Activated CD4-positive, alpha-beta T cell treated with anti-CD3 and anti-CD28 coated beads for 48 hours (primary cell): Measurements from ENCODE around the gene CUL4A.
"Not testable (repeated sequence)": the region's sequence is repeated elsewhere in the genome, so short reads cannot be mapped to it uniquely, and the experiment has no call there.

Experiments used
- DNase-seq: peaks from one replicate; pipeline ENCODE4 v3.0.0-alpha.2; 2020

The CUL4A gene

DNA sequence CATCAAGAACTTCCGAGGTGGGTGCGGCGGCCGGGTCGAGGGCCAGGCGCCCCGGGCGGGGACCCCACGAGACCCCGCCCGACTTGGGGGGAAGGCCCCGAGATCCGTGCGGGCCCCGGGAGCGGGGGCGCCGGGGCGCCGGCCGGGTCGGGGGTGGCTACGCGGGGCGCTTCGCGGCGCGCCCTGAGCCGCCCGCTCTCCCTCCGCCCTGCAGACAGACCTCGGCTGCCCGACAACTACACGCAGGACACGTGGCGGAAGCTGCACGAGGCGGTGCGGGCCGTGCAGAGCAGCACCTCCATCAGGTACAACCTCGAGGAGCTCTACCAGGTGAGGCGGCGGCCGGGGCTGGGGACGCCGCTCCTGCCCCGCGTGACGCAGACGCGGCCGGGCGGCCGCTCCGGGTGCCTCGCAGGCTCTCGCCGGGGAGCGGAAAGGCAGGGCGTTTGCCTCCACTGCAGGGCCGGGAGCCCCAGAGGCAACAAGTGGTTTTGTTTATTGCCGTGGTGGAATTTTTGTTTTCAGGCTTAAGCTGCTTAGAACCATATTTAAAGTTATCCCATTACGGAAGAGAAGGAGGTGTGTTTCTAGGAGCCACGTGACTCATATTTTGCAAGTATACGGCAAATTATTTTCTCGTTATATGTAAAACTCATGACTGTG is 477 bp downstream of the CUL4A start:
- peak; percentile 78 for DNase-seq

DNA sequence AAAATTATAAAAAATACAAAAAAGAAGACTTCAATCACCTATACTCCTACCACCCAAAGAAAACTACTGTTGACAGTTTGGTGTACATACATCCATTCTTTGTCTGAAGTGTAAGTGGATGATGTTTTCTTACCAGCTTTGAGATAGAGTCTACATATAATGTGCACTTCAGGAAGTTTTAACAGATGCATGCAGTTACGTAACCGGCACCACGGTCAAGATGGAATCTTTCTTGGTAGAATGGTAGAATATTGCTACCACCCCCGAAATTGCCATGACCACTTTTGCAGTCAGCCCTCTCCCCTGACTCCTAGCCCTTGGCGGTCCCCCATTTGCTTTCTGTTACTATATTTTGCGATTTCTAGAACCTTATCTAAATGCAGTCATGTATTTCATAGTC is 1.4 kb downstream of the CUL4A start:
- no peak for DNase-seq

DNA sequence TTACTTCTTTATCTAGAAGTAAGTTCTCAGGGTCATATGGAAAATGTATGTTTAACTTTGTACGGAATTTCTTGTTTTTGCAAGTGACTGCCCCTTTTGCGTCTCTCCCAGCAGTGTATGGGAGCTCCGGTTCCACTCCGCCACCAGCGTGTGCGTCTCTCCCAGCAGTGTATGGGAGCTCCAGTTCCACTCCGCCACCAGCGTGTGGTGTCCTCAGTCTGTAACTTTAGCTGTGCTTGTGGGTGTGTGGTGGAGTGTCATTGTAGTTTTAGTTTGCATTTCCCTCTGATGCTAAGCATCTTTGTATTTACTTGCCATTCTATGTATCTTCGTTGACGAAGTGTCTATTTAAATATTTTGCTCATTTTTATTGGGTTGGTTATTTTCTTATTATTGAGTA is 2.4 kb downstream of the CUL4A start:
- DNase-seq, result peak; percentile 60

DNA sequence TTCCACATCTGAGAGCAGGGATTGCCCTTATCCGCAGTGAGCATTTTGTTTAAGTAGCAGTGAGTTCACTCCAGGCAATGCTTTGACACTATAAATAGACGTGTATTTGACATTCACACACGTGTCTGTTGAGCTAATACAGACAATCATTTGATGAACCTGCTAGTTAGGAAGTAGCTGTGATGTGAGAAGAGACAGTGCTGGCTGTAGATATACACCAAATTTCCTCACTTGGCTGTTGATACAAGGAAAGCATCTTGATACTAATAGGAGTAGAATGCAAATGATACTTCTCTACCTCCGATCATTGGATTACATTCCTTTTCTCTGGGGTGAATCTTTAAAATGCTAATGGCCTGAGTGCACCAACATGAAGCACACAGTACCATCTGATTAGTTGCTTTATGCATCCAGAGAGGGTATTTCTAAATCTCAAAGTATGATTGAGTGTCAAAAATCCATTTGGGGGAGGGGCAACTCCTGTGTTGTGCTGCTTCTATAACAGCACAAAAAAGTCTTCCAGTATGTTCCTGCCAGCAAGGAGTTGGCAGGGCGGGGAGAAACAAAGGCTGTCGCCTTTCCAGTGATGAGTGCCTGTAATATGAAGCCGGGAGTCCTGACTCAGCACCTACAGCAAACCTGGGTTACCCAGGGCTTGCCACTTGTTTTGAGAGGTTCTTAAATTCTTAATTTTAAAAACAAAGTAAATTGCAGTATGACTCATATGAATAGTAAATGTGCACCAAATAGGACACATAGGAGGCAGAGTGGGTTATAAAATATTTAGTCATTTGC is 7.0 kb downstream of the CUL4A start:
- DNase-seq, result peak; percentile 27

DNA sequence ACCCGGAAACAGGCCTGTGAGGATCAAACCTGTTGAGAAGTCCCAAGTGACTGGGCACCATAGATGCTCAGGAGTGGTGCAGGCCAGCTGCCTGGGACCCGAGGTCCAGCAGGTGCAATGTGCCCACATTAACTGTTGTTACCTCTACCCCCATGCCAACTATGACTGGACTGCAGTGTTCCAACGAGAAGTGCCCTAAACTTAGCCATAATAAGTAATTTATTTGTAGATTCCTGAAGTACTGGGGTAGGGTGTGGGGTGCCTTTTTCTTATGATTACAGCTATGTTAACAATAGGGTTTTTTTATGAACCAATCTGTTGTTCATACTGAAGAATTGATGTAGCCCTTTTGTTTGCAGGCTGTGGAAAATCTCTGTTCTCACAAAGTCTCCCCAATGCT is 9.2 kb downstream of the CUL4A start:
- DNase-seq, result no peak

DNA sequence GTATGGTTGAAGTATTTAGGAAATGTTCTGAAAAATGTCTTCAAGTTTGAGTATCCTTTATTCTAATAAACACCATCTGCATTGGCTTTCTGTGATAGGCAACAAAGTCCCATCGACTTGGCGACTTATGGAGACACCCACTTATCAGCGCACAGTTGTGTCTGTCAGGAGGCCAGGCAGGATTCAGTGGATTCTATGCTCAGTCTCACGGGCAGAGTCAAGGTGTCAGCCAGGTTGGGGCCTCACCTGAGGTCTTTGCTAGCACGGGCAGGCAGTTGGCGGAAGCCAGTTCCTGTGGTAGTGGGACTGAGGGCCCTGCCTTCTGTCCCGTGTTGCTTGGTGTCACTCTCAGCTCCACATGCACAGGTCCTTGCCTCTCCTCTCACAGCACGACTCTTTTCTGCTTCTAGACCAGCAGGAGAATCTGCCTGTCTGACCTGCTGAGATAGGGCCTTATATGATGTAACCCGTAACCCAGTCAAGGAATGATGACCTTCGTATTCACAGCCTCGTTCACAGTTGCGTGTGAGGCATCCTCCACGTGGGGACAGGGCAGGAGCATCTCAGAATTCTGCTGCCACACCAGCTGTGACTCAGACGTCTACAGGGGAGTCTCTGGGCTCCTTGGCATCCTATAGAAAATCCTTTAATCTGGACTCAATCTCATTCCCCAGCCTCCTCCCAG is 10.0 kb downstream of the CUL4A start:
- DNase-seq, result no peak

DNA sequence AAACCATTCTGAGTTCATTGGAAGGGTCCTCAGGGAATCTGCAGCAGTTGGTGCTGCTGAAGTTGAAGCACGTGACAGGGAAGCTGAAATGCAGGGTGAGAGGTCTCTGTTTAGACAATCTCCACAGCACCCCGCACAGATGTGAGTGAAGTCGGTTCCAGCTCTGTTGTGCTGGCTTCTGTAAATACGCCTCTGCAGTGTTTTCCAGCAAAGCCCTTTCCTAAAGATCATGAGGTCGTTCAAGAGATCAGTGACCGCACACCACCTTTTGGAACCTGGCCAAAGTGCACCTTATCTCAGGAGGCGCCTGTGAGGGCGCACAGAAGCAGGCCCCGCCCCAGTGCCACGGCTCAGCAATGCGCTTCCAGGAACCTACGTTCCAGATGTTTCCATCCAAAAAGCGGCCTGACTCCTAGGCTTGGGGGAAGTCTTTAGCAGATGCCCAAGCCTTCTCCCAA is 10.8 kb downstream of the CUL4A start:
- DNase-seq, result no peak

DNA sequence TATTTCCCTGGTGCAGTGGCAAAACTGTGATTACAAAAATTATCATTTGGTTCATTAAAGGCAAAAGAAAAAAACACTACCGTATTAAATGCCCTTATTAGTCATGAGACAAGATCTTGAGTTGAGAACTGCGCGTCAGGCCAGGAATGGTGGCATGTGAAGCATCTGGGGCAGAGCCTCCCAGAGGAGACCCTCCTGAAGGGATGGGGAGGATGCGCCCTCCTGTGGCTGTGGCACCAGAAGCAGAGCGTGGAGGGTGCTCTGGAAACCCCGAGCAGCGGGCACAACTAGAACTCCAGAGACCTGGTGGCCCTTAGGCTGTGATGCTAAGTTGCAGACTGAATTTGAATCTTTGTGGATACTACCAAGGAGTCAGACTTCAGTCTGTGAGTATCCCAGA is 11.5 kb downstream of the CUL4A start:
- peak; percentile 20 for DNase-seq

DNA sequence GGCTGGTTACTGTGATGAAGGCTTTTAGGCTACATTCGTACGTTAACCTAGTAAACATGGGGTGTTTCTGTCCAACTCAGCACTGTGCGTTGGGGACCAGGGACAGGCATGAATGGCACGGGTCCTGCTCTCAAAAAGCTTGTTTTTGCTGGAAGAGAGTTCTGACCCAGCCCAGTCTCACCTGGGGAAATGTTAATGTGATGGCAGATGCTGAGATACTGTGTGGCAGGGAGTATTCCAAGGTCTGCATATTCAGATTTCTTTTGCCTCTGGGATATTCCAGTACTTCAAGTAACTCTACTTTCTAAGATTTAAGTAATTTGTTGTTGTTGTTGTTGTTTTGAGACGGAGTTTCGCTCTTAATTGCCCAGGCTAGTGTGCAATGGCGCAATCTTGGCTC is 13.7 kb downstream of the CUL4A start:
- no peak for DNase-seq

DNA sequence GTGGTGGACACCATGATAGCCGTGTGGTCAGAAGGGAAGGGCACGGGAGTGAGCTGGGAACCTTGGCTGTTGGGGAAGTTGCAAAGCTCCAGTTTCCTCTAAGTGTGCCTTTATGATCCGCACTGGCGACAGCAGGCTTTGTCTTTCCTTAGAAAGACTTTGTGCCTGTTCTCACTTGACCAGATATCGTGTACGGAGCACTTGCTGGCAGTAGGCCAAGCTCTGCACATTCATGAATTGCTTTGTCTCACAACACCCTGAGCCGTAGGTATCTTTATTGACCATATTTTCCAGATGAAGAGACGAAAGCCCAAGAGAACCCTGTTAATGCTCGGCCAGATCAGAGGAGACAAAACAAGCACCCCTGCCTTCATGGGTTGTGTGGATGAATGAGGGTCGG is 15.1 kb downstream of the CUL4A start:
- DNase-seq, result no peak

DNA sequence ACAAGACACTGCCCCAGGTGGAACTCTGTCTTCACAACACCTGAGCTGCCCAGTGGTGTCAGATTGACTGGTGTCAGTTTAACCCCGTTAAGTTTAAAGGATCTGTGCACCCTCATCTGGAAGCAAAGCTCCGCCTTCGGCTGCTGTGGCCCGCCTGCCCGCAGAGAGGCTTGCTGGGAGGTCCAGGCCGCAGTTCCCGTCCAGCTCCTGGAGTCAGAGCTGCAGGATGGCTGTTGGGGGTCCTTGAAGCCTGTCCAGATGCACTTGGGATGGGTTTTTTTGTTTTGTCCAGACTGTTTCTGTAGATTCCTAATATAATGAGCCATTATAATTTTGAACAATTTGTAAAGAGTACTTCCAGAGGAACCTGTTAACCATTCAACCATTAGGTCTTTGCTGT is 16.1 kb downstream of the CUL4A start:
- no peak for DNase-seq

DNA sequence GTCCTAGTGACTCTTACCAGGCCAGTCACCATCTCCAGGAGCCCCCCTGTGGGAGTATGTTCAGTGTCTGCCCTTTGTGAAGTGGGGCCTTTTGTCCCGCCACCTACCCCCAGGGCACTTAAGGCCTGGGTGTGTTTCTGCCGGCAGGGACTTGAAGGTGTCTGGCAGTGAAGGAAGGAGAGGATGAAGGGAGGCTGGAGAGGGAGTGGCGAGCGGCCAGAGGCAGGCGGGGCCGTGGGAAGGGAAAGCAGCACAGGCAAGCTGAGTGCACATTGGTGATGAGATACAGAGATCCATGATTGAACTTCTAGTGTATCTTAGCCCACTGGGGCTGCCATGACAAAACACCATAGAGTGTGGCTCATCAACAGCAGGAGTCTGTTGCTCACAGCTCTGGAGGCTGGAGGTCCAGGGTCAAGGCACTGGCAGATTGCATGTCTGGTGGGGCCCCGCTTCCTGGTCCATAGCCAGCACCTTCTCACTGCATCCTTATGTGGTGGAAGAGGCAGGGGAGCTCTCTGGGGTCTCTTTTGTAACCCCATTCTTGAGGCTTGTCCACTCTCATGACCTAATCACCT is 17.5 kb downstream of the CUL4A start:
- DNase-seq, result no peak

DNA sequence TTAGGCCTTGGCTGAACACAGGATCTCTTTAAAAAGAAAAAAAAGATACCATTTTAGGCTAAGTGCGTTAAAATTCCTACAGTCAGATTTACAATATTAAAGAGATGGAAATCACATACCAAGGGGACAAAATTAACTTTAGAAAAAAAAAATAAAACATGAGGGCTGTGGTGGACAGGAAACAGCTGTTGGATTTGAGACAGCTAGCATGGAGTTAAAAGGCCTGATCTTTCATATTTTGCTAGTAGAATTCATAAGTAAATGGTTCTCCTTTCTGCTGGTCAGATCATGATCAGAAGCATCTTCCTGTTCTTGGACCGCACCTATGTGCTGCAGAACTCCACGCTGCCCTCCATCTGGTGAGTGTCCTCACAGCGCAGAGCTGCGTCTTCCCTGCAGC is 19.7 kb downstream of the CUL4A start:
- DNase-seq, result no peak

DNA sequence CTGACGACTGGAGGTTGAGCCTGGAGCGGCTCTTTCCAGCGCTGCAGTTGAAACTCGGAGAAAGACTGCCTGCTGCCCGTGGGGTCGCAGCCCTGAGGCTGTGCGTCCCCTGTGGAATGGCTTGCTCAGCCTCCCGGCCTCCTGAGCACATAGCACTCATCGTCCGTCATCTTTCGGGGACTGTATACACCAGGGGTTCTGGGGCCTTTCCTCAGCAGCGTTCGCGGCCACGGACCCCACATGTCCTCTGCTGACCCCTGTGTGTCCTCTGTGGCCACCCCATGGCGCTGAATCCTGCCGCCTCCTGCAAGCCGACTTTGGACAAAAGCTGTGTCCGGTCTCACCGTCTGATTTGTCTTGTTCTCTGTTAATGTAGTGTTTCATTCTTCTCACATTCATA is 20.4 kb downstream of the CUL4A start:
- DNase-seq, result no peak

DNA sequence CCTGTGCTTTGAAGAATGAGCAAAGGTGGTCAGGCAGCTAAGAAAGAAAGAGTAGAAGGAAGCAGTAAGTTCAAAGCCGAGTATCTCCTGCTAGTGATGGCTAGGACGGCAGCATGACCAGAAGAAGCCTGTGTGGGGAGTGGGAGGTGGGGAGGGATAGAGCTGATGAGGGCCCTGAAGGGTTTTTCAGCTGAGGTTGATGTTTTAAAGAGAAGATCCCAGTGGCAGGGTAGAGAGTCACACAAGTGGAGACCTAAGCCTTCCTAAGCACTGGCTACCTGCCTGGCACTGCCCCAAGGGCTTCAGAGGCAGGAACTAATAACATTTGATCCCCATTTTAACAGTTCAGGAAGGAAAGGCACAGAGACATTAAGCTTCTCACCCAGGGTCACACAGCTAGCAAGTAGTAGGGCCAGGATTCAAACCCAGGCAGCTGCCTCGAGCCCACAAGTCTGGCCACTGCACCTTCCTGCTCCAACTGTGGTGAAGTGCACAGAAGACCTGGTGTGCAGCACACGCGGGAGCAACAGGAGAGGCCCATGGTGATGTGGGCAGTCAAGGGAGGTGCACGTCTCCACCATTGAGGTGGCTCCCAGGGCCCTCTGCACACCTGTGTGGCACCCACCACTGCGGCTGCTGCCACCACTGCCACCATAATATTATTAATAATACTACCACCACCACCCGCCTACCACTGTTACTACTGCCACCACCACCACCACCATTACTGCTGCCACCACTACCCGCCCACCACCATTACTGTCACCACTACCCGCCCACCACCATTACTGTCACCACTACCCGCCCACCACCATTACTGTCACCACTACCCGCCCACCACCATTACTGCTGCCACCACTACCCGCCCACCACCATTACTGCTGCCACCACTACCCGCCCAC is 22.1 kb downstream of the CUL4A start:
- peak; percentile 22 for DNase-seq

DNA sequence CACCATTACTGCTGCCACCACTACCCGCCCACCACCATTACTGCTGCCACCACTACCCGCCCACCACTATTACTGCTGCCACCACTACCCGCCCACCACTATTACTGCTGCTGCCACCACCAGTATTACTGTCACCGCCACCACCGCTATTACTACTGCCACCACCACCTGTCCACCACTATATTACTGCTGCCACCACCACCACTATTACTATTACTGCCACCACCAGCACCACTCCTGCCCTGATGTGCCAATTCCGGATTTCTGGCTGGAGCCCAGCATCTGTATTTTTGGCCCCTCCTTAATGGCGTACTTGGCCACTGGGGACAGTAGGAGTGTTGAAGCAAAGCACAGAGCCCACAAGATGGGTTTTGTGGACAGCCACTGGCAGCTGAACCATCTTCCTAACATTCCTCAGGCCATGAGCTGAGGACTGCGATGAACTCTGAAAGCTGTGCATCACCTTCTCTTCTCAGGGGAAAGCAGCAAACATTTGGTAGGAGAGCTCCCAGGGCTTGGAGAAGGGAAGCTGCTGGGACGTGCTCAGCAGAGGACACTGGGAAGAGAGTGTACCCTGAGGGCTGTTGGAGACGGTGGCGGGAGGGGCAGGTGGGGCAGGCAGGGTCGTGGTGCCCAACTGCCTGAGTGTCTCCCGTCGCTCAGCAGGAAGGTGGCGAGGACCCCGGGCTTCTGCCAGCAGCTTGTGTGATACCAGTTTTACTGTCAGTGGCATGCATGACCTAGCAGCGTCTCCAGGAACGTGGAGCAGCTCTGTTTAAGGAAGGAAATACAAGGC is 23.0 kb downstream of the CUL4A start:
- DNase-seq, result no peak

DNA sequence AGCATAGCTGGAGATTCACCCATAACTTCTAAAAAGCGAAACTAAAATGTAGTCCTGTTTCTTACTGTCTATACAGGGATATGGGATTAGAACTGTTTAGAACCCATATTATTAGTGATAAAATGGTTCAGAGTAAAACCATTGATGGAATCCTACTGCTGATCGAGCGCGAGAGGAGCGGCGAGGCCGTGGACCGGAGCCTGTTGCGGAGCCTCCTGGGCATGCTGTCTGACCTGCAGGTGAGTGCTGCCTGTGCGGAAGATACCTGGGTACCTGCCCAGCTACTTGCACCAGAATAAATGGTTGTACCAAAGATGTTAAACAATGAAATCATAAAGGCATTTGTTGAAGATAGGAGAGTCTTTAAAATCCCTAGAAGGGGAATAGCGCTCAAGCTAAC is 23.7 kb downstream of the CUL4A start:
- DNase-seq, result no peak

DNA sequence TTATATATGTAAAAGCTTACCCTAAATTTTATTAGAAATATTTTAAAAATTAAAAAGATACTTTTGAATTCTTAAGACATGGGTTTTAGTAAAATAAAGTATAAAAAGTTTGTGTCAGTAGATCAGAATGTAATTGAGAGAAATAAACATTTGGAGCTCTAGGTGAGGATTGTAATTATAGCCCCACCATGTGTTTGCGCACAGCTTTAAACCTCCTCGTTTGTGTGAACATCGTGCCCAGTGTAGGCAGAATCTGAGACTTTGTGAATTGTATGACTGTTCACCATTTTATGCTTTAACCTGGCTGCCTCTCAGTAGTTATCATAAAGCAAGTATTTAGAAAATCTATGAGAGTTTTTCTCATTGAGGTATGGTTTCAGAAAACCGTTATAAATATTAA is 29.1 kb downstream of the CUL4A start:
- DNase-seq, result no peak

DNA sequence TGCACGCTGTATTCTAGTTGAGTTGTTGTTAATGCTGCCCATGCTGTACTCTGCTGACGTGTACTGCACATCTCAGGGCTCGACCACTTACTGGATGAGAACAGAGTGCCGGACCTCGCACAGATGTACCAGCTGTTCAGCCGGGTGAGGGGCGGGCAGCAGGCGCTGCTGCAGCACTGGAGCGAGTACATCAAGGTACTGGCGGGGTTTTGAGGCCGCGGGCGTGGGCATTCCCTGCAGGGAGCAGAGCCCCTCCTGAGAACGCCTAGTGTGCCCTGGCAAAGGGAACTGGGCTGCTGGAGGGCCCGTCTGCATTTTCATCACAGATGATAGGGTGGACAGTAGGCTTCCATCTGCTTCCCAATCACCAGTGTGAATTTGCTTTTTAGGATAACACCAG is 29.9 kb downstream of the CUL4A start:
- DNase-seq, result no peak

DNA sequence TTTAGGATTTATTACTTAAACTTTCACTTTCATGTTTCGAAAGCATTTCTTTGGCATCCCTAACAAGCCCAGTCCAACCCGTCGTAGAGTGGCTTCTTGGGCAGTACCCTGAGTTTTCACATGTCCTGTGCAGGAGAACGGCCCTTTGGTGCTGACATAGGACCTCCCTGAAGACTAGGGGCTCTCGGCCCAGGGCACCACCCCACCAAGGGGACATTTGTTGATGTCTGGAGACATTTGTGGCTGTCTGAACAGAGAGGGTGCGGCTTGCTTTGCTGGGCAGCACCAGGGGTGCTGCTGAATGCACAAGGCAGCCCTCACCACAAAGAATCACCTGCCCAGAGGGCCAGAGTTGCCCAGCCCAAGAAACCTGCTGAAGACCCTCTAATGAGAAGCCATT is 30.6 kb downstream of the CUL4A start:
- no peak for DNase-seq

DNA sequence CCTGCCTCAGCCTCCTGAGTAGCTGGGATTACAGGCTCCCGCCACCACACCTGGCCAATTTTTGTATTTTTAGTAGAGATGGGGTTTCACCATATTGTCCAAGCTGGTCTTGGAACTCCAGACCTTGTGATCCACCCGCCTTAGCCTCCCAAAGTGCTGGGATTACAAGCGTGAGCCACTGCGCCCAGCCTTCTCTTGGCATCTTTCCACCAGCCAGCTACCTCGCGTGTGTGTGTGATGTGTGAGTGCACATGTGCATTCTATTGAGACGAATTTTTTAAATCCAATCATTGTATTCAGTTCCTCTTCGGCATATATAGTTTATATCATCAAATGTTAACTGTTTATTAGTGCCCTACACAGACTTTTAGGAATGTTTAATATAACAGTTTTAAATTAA is 32.2 kb downstream of the CUL4A start:
- not testable (repeated sequence) for DNase-seq

DNA sequence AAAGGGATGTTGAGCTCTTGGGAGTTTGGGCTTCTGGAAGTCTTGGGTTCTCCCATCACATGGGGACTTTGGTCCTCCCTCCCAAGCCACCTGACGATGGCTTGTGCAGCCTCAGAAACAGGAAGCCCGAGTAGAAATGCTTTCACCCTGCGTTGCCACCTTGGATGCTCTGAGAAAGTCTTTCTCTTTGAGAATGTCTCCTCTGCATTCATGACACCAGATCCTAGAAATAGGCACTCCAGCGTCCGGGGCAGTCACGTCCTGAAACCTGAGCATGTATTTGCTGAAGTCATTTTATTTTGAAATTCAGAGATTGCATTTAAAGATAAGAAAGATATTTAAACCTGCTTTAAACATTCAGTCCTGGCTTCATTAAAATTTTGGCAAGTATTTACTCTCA is 34.4 kb downstream of the CUL4A start:
- no peak for DNase-seq
